GM13976 (cell line): ENCODE data around the gene KCNIP1.

Source experiments
- DNase-seq: peaks from one replicate; pipeline ENCODE4 v3.0.0; 2012; ENCODE audit warnings: low spot score
- CTCF ChIP-seq: IDR thresholded peaks from 2 replicates; pipeline ENCODE4 v1.5.1; 2012; ENCODE audit warnings: borderline replicate concordance, mild to moderate bottlenecking; ENCODE audit not compliant: insufficient read depth; ENCODE audit errors: extremely low read depth, missing control alignments, control extremely low read depth
- in situ Hi-C: fragments of 300-500 bp; cut with MboI; formaldehyde crosslinking; loops from one replicate; pipeline ENCODE4 v1.12.0; 2022; ENCODE audit warnings: low sequenced_read_pairs, mixed read lengths, inconsistent platforms; ENCODE audit not compliant: unreplicated experiment

KCNIP1 gene

GRCh38 chr5:170662966-170663365, 159.1 kb downstream of the KCNIP1 start:
- in situ Hi-C loops: no loop called here
- no peak for DNase-seq
- no peak for TF ChIP-seq CTCF

GRCh38 chr5:170678811-170679210, 175.0 kb downstream of the KCNIP1 start:
- TF ChIP-seq CTCF: no peak
- in situ Hi-C loops: no loop called here
- no peak for DNase-seq

- no peak for TF ChIP-seq CTCF
- DNase-seq: peak; percentile 50
- in situ Hi-C loops: no loop called here
These were observed 177.2 kb downstream of the KCNIP1 start for GRCh38 chr5:170681013-170681433.

GRCh38 chr5:170691657-170692056, 187.8 kb downstream of the KCNIP1 start:
- in situ Hi-C loops: no loop called here

GRCh38 chr5:170693701-170694100, 189.9 kb downstream of the KCNIP1 start:
- in situ Hi-C loops: no loop called here
- DNase-seq: no peak
- no peak for TF ChIP-seq CTCF

More at GRCh38 chr5:170691657-170692056, 187.8 kb downstream of the KCNIP1 start:
- no peak for TF ChIP-seq CTCF
- DNase-seq: no peak

GRCh38 chr5:170694911-170695310, 191.1 kb downstream of the KCNIP1 start:
- in situ Hi-C loops: no loop called here
- TF ChIP-seq CTCF: no peak
- DNase-seq: no peak

GRCh38 chr5:170697031-170697430, 193.2 kb downstream of the KCNIP1 start:
- TF ChIP-seq CTCF: no peak
- no peak for DNase-seq
- in situ Hi-C loops: no loop called here
